ENCODE data around the gene LYZ.

- TF ChIP-seq ZFX (IDR thresholded peaks at IDR 0.05; ENCODE audit: borderline replicate concordance) (no peak), CTCF (IDR thresholded peaks at IDR 0.05) (no peak)
These were observed 30.0 kb upstream of the LYZ start for GRCh38 chr12:69318225-69318624.

Measured in 22Rv1 (cell line).